ENCODE measurements around the gene ARRDC3. TPM values are rescaled to one million over a fixed set of nuclear protein-coding genes. Genes with fewer than 3 reads are reported as not detected.

Gene ARRDC3
- total and polyA plus RNA-seq, 5 experiments from 2014 or later: 72.6 to 374 (median 134) TPM

- H3K27ac Mint-ChIP-seq: peak overlapping the region in 4 of 10 donors; percentile 4 to 79 (median 48)
- no peaks in the 10 kb centered on the region for H3K27me3 Mint-ChIP-seq
- ATAC-seq (no peak), DNase-seq (no peak)
- H3K4me3 Mint-ChIP-seq: peak overlapping the region in 3 of 10 donors; percentile 2 to 21 (median 5)
- H3K9me3 Mint-ChIP-seq: no peaks in the 10 kb centered on the region
- peaks cover 0 to 76% (median 39%) of the 10 kb centered on the region in 3 donors for H3K36me3 Mint-ChIP-seq
- H3K4me1 Mint-ChIP-seq: peaks cover 17 to 55% (median 46%) of the 10 kb centered on the region in 4 donors
- POLR2A ChIA-PET: interaction anchor here (0.9 to 4.3 kb wide), 3 partner anchors 11 to 19 kb away, joined by 3 to 35 read pairs (median 26); partner anchors contain the start of gene ARRDC3
Measured at GRCh38 chr5:91369480-91369879, 13.6 kb downstream of the ARRDC3 start.

- H3K4me1 Mint-ChIP-seq: peaks cover 14 to 43% (median 38%) of the 10 kb centered on the region in 4 donors
- POLR2A ChIA-PET: interaction anchor here (0.7 kb wide), 1 partner anchor 50 kb away, joined by 7 read pairs; no protein-coding TSS in a partner anchor
- no peaks in the 10 kb centered on the region for H3K27me3 Mint-ChIP-seq
- DNase-seq: peak in 1 of 10 donors; percentile 57
- H3K9me3 Mint-ChIP-seq: no peaks in the 10 kb centered on the region
- H3K36me3 Mint-ChIP-seq: peaks cover 0 to 63% (median 30%) of the 10 kb centered on the region in 3 donors
- H3K4me3 Mint-ChIP-seq: no peak overlapping the region
- peak overlapping the region in 9 of 10 donors; percentile 41 to 79 (median 67) for H3K27ac Mint-ChIP-seq
- ATAC-seq: no peak
Measured at GRCh38 chr5:91367908-91368648, 15.0 kb downstream of the ARRDC3 start.

GRCh38 chr5:91367344-91367743 lies 15.8 kb downstream of the ARRDC3 start:
- POLR2A ChIA-PET: interaction anchor here (0.7 to 1.7 kb wide), 6 partner anchors 11 to 56 kb away, joined by 3 to 9 read pairs (median 4); partner anchors contain the start of gene ARRDC3

DNA sequence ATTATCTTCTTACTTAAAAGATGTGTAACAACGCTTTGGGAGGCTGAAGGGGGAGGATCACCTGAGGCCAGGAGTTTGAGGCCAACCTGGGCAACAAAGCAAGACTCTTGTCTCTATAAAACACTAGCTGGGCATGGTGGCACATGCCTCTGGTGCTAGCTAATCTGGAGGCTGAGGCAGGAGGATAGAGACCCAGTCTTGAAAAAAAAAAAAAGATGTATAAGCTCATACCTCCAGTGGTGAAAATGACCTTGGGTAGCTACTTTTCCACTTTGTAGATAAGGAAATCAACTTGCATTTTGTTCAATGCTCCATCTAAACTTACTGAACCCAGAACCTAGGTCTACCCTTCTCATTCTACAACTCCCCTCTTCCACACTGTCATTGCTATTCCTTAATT lies 16.6 kb downstream of the ARRDC3 start:
- POLR2A ChIA-PET: interaction anchor here (0.7 to 1.7 kb wide), 7 partner anchors 12 to 55 kb away, joined by 3 to 9 read pairs (median 4); partner anchors contain the start of gene ARRDC3
- Mint-ChIP-seq H3K4me3 (no peak overlapping the region), H3K27me3 (no peaks in the 10 kb centered on the region), H3K4me1 (peaks cover 11 to 33% (median 29%) of the 10 kb centered on the region in 4 donors), H3K27ac (peak overlapping the region in 1 of 10 donors; percentile 46), H3K36me3 (peaks cover 4 to 47% (median 22%) of the 10 kb centered on the region in 3 donors), H3K9me3 (peaks cover 0 to 7% (median 2%) of the 10 kb centered on the region in 9 donors)
- ATAC-seq (peak in 1 of 2 donors; percentile 5), DNase-seq (no peak)

More at GRCh38 chr5:91367344-91367743, 15.8 kb downstream of the ARRDC3 start:
- no peak for ATAC-seq
- Mint-ChIP-seq H3K27me3 (no peaks in the 10 kb centered on the region), H3K27ac (peak overlapping the region in 5 of 10 donors; percentile 40 to 75 (median 52)), H3K4me1 (peaks cover 12 to 37% (median 33%) of the 10 kb centered on the region in 4 donors), H3K36me3 (peaks cover 0 to 55% (median 24%) of the 10 kb centered on the region in 3 donors), H3K4me3 (no peak overlapping the region), H3K9me3 (peaks cover 0 to 3% (median 0%) of the 10 kb centered on the region in 9 donors)
- DNase-seq: no peak

DNA sequence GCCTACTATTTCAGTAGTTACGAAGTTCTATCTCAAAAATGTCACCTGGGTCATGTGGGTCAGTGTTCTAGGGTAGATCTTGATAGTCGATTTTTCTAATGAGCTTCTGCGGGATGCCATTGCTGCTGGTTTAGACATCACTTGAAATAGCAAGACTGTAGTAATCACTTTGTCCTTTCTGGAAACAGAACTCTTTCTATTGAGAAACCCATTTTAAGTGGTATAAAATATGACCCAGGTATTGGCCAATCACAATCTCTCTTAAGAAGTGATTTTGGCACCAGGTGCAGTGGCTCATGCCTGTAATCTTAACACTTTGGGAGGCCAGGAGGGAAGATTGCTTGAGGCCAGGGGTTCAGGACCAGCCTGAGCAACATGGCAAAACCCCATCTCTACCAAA lies 17.6 kb downstream of the ARRDC3 start:
- POLR2A ChIA-PET: interaction anchor here (0.7 kb wide), 1 partner anchor 13 kb away, joined by 6 read pairs; no protein-coding TSS in a partner anchor
- Mint-ChIP-seq H3K36me3 (peaks cover 14 to 37% (median 25%) of the 10 kb centered on the region in 3 donors), H3K4me3 (no peak overlapping the region), H3K27ac (peak overlapping the region in 1 of 10 donors; percentile 13), H3K27me3 (no peaks in the 10 kb centered on the region), H3K9me3 (peaks cover 4 to 15% (median 10%) of the 10 kb centered on the region in 9 donors), H3K4me1 (peaks cover 11 to 35% (median 27%) of the 10 kb centered on the region in 4 donors)
- no peak for ATAC-seq
- DNase-seq: no peak

DNA sequence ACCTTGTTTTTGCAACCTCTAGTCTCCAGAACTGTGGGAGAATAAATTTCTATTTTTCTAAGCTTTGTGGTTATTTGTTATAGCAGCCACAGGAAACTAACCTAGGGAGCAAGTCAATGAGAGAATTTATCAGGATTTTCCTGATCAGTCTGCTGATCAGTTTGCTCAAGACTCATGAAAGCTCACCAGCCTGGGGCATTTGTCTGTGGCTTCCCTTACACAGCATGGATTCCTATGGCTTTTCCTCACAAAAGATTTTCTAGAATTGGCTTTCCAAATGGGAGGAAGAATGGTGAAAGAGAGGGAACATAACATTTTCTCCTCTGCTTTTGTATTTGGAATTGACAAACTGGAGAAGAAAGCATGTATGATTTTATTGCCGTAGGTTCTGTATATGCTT lies 20.2 kb downstream of the ARRDC3 start:
- no peak overlapping the region for H3K27ac Mint-ChIP-seq
- H3K9me3 Mint-ChIP-seq: peaks cover 4 to 15% (median 10%) of the 10 kb centered on the region in 9 donors
- ATAC-seq (no peak), DNase-seq (no peak)
- H3K27me3 Mint-ChIP-seq: no peaks in the 10 kb centered on the region
- POLR2A ChIA-PET: interaction anchor here (1.8 to 2.1 kb wide), 2 partner anchors 10 to 18 kb away, joined by 7 to 16 read pairs; no protein-coding TSS in a partner anchor
- H3K36me3 Mint-ChIP-seq: peaks cover 12 to 14% (median 13%) of the 10 kb centered on the region in 3 donors
- no peak overlapping the region for H3K4me3 Mint-ChIP-seq
- peaks cover 6 to 15% (median 9%) of the 10 kb centered on the region in 4 donors for H3K4me1 Mint-ChIP-seq

- peaks cover 6 to 15% (median 8%) of the 10 kb centered on the region in 4 donors for H3K4me1 Mint-ChIP-seq
- H3K36me3 Mint-ChIP-seq: peaks cover 5 to 14% (median 10%) of the 10 kb centered on the region in 3 donors
- H3K9me3 Mint-ChIP-seq: peaks cover 4 to 15% (median 10%) of the 10 kb centered on the region in 9 donors
- ATAC-seq (no peak), DNase-seq (no peak)
- H3K27ac Mint-ChIP-seq: peak overlapping the region in 4 of 10 donors; percentile 1 to 58 (median 31)
- H3K4me3 Mint-ChIP-seq: no peak overlapping the region
- H3K27me3 Mint-ChIP-seq: no peaks in the 10 kb centered on the region
- POLR2A ChIA-PET: interaction anchor here (0.5 to 2.1 kb wide), 4 partner anchors 9 to 83 kb away, joined by 3 to 16 read pairs (median 6); no protein-coding TSS in a partner anchor
Measured at GRCh38 chr5:91361790-91362189, 21.3 kb downstream of the ARRDC3 start.

DNA sequence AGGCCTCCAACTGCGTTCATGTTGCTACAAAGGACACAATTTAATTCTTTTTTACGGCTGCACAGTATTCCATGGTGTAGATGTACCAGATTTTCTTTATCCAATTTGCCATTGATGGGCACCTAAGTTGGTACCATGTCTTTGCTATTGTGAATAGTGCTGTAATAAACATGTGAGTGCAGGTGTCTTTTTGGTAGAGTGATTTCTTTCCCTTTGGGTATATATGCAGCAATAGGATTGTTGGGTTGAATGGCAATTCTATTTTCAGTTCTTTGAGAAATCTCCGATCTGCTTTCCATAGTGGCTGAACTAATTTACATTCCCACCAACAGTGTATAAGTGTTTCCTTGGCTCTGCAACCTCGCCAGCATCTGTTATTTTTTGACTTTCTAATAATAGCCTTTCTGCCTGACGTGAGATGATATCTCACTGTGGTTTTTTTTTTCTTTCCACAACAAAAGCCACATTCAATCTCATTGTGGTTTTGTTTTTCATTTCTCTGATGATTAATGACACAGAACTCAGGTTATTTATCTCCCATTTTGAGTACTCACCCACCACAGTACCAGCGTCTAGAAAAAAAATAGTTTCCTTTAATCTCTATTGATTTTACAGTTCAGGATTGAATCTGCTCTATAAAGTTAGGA lies 21.9 kb downstream of the ARRDC3 start:
- Mint-ChIP-seq H3K4me3 (peak overlapping the region in 2 of 10 donors; percentile 39 to 40), H3K9me3 (peaks cover 4 to 15% (median 10%) of the 10 kb centered on the region in 9 donors), H3K27ac (peak overlapping the region in 7 of 10 donors; percentile 12 to 71 (median 31)), H3K27me3 (no peaks in the 10 kb centered on the region), H3K36me3 (peaks cover 0 to 14% (median 10%) of the 10 kb centered on the region in 3 donors), H3K4me1 (peaks cover 6 to 15% (median 8%) of the 10 kb centered on the region in 4 donors)
- no peak for DNase-seq
- POLR2A ChIA-PET: interaction anchor here (1.8 kb wide), 1 partner anchor 19 kb away, joined by 16 read pairs; no protein-coding TSS in a partner anchor
- ATAC-seq: peak; percentile 52 to 57

DNA sequence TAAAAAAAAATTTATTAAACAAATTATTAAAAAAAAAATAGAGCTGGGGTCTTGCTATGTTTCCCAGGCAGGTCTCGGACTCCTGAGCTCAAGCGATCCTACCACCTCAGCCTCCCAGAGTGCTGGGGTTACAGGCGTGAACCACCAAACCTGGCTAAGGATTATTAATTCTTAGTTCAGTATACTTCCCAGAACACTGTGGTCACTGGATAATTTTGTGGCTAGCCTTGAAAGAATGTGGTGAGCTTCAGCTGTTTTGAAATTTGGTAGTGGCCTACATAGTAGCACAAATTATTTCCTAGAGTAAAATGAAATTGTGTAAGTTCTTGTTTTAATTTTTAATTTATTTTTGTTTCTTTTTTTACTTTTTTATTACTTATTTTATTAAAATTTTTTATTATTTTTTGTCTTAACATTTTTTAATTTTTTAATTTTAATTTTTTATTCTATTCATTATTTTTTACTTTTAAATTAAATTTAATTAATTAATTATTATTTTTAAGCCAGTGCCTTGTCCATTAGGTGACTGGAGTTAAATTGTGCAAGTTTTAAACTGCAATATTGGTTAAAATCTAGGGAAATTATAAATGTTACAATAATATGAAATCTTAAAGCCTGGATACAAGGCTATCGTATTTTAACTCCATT lies 23.0 kb downstream of the ARRDC3 start:
- DNase-seq (no peak), ATAC-seq (no peak)
- Mint-ChIP-seq H3K36me3 (peaks cover 0 to 14% (median 10%) of the 10 kb centered on the region in 3 donors), H3K27ac (no peak overlapping the region), H3K4me3 (no peak overlapping the region), H3K9me3 (peaks cover 4 to 15% (median 10%) of the 10 kb centered on the region in 9 donors), H3K27me3 (no peaks in the 10 kb centered on the region), H3K4me1 (peaks cover 6 to 21% (median 8%) of the 10 kb centered on the region in 4 donors)
- POLR2A ChIA-PET: no interaction called here

- POLR2A ChIA-PET: interaction anchor here (1.4 kb wide), 1 partner anchor 23 kb away, joined by 7 read pairs; no protein-coding TSS in a partner anchor
- ATAC-seq: no peak
- H3K9me3 Mint-ChIP-seq: peaks cover 4 to 15% (median 10%) of the 10 kb centered on the region in 9 donors
- no peaks in the 10 kb centered on the region for H3K27me3 Mint-ChIP-seq
- peaks cover 6 to 26% (median 8%) of the 10 kb centered on the region in 4 donors for H3K4me1 Mint-ChIP-seq
- DNase-seq: no peak
- peaks cover 0 to 14% (median 10%) of the 10 kb centered on the region in 3 donors for H3K36me3 Mint-ChIP-seq
- H3K4me3 Mint-ChIP-seq: no peak overlapping the region
- no peak overlapping the region for H3K27ac Mint-ChIP-seq
Measured at GRCh38 chr5:91357806-91358205, 25.3 kb downstream of the ARRDC3 start.

DNA sequence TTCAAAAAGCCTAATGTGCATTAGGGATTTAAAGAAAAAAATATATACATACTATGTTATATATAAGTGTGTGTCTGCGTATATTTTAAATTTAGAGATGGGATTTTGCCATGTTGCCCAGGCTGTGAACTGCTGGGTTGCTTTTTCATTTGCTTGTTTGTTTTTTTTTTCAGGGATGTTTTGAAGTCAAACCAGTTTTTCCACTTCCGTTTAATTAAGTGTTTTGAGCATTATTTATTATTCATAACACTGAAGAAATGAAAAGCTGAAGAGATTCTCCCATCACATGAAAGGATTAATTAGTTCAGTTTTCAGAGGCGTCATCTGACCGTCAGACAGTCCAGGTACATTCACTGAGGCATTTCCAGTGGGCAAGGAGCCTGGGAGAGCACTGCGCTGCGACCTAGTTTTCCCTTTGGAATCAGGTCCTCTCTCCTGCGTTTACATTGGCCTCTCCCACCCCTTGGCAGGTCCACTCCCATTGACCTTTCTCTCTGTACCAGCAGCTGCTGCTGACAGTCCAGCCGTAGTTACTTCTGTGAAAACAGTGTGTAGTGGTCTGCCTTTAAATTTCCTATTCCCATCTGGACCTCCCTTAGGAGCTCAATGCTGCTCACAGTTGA lies 26.0 kb downstream of the ARRDC3 start:
- no peak for ATAC-seq
- POLR2A ChIA-PET: interaction anchor here (1.4 kb wide), 1 partner anchor 23 kb away, joined by 7 read pairs; no protein-coding TSS in a partner anchor
- peaks cover 6 to 26% (median 8%) of the 10 kb centered on the region in 4 donors for H3K4me1 Mint-ChIP-seq
- H3K36me3 Mint-ChIP-seq: peaks cover 0 to 14% (median 11%) of the 10 kb centered on the region in 3 donors
- H3K9me3 Mint-ChIP-seq: peaks cover 4 to 15% (median 10%) of the 10 kb centered on the region in 9 donors
- no peak overlapping the region for H3K4me3 Mint-ChIP-seq
- peak overlapping the region in 1 of 10 donors; percentile 14 for H3K27ac Mint-ChIP-seq
- H3K27me3 Mint-ChIP-seq: no peaks in the 10 kb centered on the region
- no peak for DNase-seq
